Measurements from ENCODE around the gene ATF6. TPM values are rescaled to one million over a fixed set of nuclear protein-coding genes. Genes with fewer than 3 reads are reported as not detected.

Gene ATF6
- total and polyA plus RNA-seq, 3 donors from 2014 or later = 22.6 to 38.2 (median 38.0) TPM

DNA sequence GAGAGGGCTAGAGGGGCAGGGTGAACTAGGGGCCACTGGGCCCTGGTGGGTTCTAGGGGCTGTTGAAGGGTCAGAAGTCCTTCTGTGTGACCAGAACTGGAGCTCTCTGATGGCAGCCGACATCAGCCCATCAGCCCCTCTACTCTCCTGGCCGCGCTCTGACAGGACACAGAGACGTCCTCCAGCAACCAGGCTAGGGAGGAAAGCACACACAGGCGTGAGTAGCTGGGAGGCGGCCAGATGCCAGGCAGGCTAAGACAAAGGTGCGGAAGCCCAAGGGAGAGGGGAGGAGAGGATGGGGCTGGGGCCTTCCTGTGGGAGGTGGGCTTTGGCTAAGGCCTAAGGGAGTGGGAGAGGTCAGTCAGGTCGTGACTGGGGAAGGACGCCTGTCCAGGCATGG, 206.7 kb downstream of the ATF6 start:
- 63 to 69% methylated on average over 7 to 9 of the region's 9 CpGs for WGBS, 2 donors
- no peaks in the 10 kb centered on the region for H3K9me3 ChIP-seq

DNA sequence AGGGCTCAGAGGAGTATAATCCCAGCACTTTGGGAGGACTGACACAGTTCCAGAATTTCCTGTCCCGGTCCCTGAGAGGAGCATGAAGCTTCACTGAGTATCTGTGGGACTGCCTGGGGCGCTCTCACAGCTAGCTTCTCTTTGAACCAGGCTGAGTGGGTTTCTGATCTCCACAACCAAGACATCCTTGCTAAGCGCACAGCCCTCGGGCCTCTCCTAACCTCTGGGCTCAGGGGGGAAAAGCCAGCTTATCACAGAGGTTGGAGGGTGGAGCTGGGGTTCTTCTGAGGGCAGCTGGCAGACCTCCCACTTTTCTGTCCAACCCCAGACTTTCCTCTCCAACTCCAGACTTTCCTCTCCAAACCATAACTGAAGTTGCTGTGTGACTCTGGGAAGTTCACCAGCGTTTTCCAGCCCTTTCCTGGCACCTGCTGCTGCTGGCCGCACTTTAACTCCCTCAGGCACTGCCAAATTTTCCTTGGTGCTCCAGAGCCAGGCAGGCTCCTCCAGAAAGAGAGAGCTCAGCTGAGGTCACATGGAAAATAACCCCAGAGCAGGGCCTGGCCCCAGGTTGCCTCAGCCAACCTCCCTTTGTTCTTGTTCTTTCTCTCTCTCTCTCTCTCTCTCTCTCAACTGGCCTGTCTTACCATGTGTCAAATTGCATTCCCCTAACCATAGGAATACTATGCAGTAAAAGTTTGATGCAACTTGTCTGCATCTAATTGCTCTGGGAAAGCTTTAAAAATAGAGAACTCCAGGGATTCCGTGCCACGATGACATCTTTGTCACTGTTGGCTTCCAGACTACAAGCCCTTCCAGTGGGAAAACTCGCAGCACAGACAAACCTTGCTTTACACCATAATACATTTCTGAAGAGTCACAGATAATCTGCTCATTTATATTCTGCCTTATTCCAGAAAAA, 208.1 kb downstream of the ATF6 start:
- H3K9me3 ChIP-seq = no peaks in the 10 kb centered on the region
- H3K27me3 ChIP-seq = no peaks in the 10 kb centered on the region
- no peaks in the 10 kb centered on the region for H3K36me3 ChIP-seq (ENCODE audit: low read depth, missing control alignments)
- H3K4me3 ChIP-seq = no peak overlapping the region
- 50 to 55% methylated on average over 9 of the region's 9 CpGs for WGBS, 2 donors
- TF ChIP-seq, protein P1, sequence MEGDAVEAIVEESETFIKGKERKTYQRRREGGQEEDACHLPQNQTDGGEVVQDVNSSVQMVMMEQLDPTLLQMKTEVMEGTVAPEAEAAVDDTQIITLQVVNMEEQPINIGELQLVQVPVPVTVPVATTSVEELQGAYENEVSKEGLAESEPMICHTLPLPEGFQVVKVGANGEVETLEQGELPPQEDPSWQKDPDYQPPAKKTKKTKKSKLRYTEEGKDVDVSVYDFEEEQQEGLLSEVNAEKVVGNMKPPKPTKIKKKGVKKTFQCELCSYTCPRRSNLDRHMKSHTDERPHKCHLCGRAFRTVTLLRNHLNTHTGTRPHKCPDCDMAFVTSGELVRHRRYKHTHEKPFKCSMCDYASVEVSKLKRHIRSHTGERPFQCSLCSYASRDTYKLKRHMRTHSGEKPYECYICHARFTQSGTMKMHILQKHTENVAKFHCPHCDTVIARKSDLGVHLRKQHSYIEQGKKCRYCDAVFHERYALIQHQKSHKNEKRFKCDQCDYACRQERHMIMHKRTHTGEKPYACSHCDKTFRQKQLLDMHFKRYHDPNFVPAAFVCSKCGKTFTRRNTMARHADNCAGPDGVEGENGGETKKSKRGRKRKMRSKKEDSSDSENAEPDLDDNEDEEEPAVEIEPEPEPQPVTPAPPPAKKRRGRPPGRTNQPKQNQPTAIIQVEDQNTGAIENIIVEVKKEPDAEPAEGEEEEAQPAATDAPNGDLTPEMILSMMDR (IDR thresholded peaks at IDR 0.05) = no peak
- TF ChIP-seq POLR2A (IDR thresholded peaks at IDR 0.05) = no peak
- peak; percentile 21 for DNase-seq
- peaks cover 13% of the 10 kb centered on the region for H3K4me1 ChIP-seq
- intact Hi-C loops (cut with DNase I; ENCODE audit: low total_unique reads) = no loop called here
- peak overlapping the region in 1 of 2 donors; percentile 28 for H3K27ac ChIP-seq

More for the DNA sequence above, 206.7 kb downstream of the ATF6 start:
- H3K27me3 ChIP-seq = no peaks in the 10 kb centered on the region
- peak; percentile 36 for DNase-seq
- intact Hi-C loops (cut with DNase I; ENCODE audit: low total_unique reads) = no loop called here
- H3K36me3 ChIP-seq (ENCODE audit: low read depth, missing control alignments) = no peaks in the 10 kb centered on the region
- TF ChIP-seq, protein P1 (IDR thresholded peaks at IDR 0.05) = no peak
- TF ChIP-seq POLR2A (IDR thresholded peaks at IDR 0.05) = no peak
- peaks cover 13% of the 10 kb centered on the region for H3K4me1 ChIP-seq
- H3K4me3 ChIP-seq = no peak overlapping the region
- H3K27ac ChIP-seq = no peak overlapping the region

DNA sequence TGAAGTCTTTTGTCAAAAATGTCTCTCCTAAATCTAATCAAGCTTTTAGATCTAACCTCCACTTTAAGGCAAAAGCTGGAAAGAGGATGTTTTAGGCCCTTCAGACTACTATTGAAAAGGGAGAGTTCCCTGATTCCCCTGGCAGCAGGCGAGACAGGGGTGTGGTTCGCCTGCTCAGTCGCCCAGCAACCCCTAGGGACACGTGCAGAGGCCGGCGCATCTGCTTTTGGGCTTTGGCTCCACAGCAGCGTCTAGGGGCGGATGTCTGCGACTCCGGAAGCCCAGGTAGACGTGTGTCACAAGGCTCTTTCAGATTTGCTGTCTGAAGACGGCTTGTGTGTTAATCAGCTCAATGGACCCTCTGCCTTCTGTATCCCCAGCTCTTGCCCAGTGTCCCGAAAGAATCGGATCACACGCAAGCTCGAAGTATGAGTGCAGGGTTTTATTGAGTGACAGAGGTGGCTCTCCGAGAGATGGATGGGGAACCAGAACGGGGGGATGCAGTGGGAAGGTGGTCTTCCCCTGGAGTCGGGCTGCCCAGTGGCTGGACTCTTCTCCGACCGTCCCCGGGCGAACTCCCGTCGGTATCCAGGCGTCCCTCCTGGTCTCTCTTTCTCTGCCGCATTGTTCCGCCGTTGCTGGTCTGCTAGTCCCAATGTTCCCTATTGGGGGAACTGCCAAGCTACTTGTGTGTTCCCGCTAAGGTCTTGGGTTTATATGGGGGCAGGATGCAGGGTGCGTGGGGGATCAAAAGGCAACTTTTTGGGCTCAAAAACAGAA, 212.1 kb downstream of the ATF6 start:
- WGBS, 2 donors = 77 to 87% methylated on average over 19 to 31 of the region's 31 CpGs

DNA sequence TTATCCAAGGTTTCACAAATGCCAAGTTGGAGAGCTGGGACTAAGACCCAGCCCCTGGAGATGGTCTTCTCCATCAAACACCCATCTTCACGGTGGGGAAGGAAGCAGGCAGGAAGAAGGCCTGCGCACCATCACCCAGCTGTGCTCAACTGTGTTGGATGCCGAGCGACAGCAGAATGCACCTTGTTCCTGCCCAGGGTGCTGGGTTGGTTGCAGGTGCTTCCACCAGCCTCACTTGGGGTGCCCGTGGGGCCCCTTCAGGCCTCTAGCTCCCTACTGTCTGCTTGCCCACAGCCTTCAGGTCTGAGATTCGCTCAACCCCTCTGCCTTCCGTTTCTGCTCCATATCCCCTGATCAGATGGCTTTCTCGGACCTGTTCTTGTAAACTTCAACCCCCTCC, 215.0 kb downstream of the ATF6 start:
- Histone ChIP-seq H3K4me3 (no peak overlapping the region), H3K36me3 (ENCODE audit: low read depth, missing control alignments) (no peaks in the 10 kb centered on the region), H3K4me1 (no peaks in the 10 kb centered on the region), H3K27me3 (no peaks in the 10 kb centered on the region), H3K27ac (no peak overlapping the region), H3K9me3 (no peaks in the 10 kb centered on the region)
- 89 to 91% methylated on average over 6 to 8 of the region's 8 CpGs for WGBS, 2 donors
- DNase-seq = no peak
- TF ChIP-seq, protein P1 (IDR thresholded peaks at IDR 0.05) = no peak
- TF ChIP-seq POLR2A (IDR thresholded peaks at IDR 0.05) = no peak
- intact Hi-C loops (cut with DNase I; ENCODE audit: low total_unique reads) = no loop called here

More for the DNA sequence above, 212.1 kb downstream of the ATF6 start:
- H3K27me3 ChIP-seq = no peaks in the 10 kb centered on the region
- peaks cover 7% of the 10 kb centered on the region for H3K4me1 ChIP-seq
- H3K4me3 ChIP-seq = no peak overlapping the region
- no peaks in the 10 kb centered on the region for H3K9me3 ChIP-seq
- no peak for TF ChIP-seq POLR2A (IDR thresholded peaks at IDR 0.05)
- intact Hi-C loops (cut with DNase I; ENCODE audit: low total_unique reads) = no loop called here
- H3K27ac ChIP-seq = no peak overlapping the region
- no peak for DNase-seq
- H3K36me3 ChIP-seq (ENCODE audit: low read depth, missing control alignments) = no peaks in the 10 kb centered on the region

Data from testis (tissue), 3 donors.